ENCODE measurements around the gene ASCC1.

DNA sequence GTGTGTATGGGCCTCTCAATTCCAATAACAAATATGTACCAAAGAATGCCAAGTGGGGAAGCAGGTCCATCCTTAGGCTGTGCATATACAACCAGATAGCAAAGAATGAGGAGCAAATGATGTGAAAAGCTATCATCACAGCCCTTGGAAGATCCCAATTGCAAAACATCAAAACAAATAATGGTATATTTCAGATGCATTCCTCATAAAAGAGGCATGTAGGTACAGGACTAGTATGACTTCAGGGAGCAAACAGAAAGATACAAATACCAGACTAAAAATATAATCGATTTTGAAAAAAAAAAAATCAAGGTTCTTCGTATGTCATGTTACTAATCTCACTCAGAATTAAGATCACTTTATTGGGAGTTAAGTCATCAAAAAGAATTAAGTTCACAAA lies 109.2 kb downstream of the ASCC1 start:
- TF ChIP-seq, protein P1, sequence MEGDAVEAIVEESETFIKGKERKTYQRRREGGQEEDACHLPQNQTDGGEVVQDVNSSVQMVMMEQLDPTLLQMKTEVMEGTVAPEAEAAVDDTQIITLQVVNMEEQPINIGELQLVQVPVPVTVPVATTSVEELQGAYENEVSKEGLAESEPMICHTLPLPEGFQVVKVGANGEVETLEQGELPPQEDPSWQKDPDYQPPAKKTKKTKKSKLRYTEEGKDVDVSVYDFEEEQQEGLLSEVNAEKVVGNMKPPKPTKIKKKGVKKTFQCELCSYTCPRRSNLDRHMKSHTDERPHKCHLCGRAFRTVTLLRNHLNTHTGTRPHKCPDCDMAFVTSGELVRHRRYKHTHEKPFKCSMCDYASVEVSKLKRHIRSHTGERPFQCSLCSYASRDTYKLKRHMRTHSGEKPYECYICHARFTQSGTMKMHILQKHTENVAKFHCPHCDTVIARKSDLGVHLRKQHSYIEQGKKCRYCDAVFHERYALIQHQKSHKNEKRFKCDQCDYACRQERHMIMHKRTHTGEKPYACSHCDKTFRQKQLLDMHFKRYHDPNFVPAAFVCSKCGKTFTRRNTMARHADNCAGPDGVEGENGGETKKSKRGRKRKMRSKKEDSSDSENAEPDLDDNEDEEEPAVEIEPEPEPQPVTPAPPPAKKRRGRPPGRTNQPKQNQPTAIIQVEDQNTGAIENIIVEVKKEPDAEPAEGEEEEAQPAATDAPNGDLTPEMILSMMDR (IDR thresholded peaks at IDR 0.05) = no peak
- TF ChIP-seq POLR2A (IDR thresholded peaks at IDR 0.05) = no peak
